Adrenal gland (tissue), 12 donors: ENCODE results near the gene FBXL17. TPM values are rescaled to one million over a fixed set of nuclear protein-coding genes. Genes with fewer than 3 reads are reported as not detected.

Experiments used
- DNase-seq, 7 donors: peaks; one replicate each; pipeline ENCODE4 v3.0.0-alpha.2; 2019 to 2020
- H3K27ac ChIP-seq, 5 donors: fragments of 200-600 bp; sonication (generic) in 4 of 5; 1 replicate in 3 of 5; 2 replicates in 2 of 5; pipeline versions ENCODE4 v1.5.1 to v1.8.0; 2016 to 2020; ENCODE audit warnings: mild to moderate bottlenecking in 1 of 5
- H3K27me3 ChIP-seq: fragments of 200-600 bp; 2 replicates; pipeline ENCODE4 v1.8.0; 2021
- H3K36me3 ChIP-seq, 2 donors: fragments of 200-600 bp; replicated peaks in 1 of 2; 1 replicate in 1 of 2; 2 replicates in 1 of 2; pipeline versions ENCODE4 v1.5.1 to v1.8.0; 2018 to 2022
- H3K4me1 ChIP-seq, 2 donors: fragments of 200-600 bp; replicated peaks in 1 of 2; 1 replicate in 1 of 2; 2 replicates in 1 of 2; pipeline versions ENCODE4 v1.5.1 to v1.8.0; 2018 to 2021
- H3K4me3 ChIP-seq, 4 donors: fragments of 200-600 bp; sonication (generic) in 3 of 4; one replicate each; pipeline ENCODE4 v1.5.1; 2016 to 2018
- H3K9me3 ChIP-seq, 3 donors: fragments of 200-600 bp; sonication (generic) in 1 of 3; replicated peaks in 1 of 3; 1 replicate in 2 of 3; 2 replicates in 1 of 3; pipeline versions ENCODE4 v1.5.1 to v1.8.0; 2016 to 2021
- CTCF ChIP-seq, 6 experiments: fragments of 450-650 bp in 4 of 6; fragments of 200-600 bp in 2 of 6; sonication (generic) in 1 of 6; IDR thresholded peaks; 1 replicate in 5 of 6; 2 replicates in 1 of 6; pipeline versions ENCODE4 v1.5.1 to v1.8.0; 2016 to 2021; ENCODE audit warnings: antibody characterized with exemption in 6 of 6, mild to moderate bottlenecking in 2 of 6, moderate library complexity in 1 of 6
- POLR2A ChIP-seq, 2 donors: fragments of 450-650 bp; IDR thresholded peaks; one replicate each; pipeline ENCODE4 v1.6.1; 2017; ENCODE audit warnings: antibody characterized with exemption in 2 of 2, mild to moderate bottlenecking in 2 of 2, moderate library complexity in 1 of 2
- WGBS, 4 donors: extraction: QIAGEN DNeasy Blood & Tissue Kit in 2 of 4; methylation state at CpG; one replicate each; pipeline versions ENCODE4 v1.1.5 to v1.1.7; 2013 to 2017; 5-methylcytosine and 5-hydroxymethylcytosine counted together
- intact Hi-C, 2 donors: fragments of 100-400 bp; cut with DNase I; formaldehyde crosslinking; loops; one replicate each; pipeline versions ENCODE4 v1.14.1 to v1.15.0; 2022 to 2023
- polyA plus RNA-seq, 3 donors: library from polyadenylated mRNA; stranded (reverse); fragments of 200-250 nt in 2 of 3; fragments of 350-450 nt in 1 of 3; fragmentation: Illumina TruSeq in 1 of 3; extraction: RNeasy Lipid Tissue Mini Kit (QIAGEN cat#74804) in 1 of 3; gene quantifications; one replicate each; pipeline ENCODE4 v1.2.3, GENCODE V29; 2013 to 2014
- total RNA-seq, 9 donors: library from RNA; depleted of rRNA in 4 of 9; stranded (reverse); fragments of >200 nt in 4 of 9; fragments of 120-200 nt in 1 of 9; fragmentation: NEBNext Ultra II Directional in 1 of 9; extraction: Animal tissue kit (Norgen Biotek cat#: 25700) in 1 of 9; gene quantifications; one replicate each; pipeline versions ENCODE4 v1.1.0 to v1.2.4, GENCODE V29; 2013 to 2023
- donor health status: healthy with polysubstance abuse.
- donor health status: Bipolar disorder and iron deficiency.
- donor health status: DM: yes; HTN: yes; CAD: no.
- donor health status: DM: no; HTN: no; CAD: no.
- donor health status: DM: no; HTN: no; CAD: no.
- donor health status: DM: yes; HTN: yes; CAD: no.

FBXL17 gene
- total and polyA plus RNA-seq, 12 donors, result 4.4 to 29.4 (median 21.3) TPM

- no peaks in the 10 kb centered on the region for H3K9me3 ChIP-seq
- intact Hi-C loops, result loop anchor here in 1 of 2 donors (5.0 kb wide), 1 partner anchor 82 kb away; no protein-coding TSS in a partner anchor
- TF ChIP-seq CTCF (IDR thresholded peaks at IDR 0.05) (no peak), POLR2A (IDR thresholded peaks at IDR 0.05) (no peak)
- H3K27ac ChIP-seq, result no peak overlapping the region
- 85 to 97% (median 91%) methylated on average over 5 of the region's 5 CpGs for WGBS, 4 donors
- H3K4me3 ChIP-seq, result no peak overlapping the region
- H3K4me1 ChIP-seq, result no peaks in the 10 kb centered on the region
- H3K27me3 ChIP-seq, result no peaks in the 10 kb centered on the region
- no peak for DNase-seq
- peaks cover 0 to 4% of the 10 kb centered on the region in 2 donors for H3K36me3 ChIP-seq
Observed at GRCh38 chr5:108344103-108344822, 37.6 kb downstream of the FBXL17 start.

GRCh38 chr5:108341866-108342265 lies 40.0 kb downstream of the FBXL17 start:
- H3K27ac ChIP-seq, result no peak overlapping the region
- H3K9me3 ChIP-seq, result no peaks in the 10 kb centered on the region
- H3K27me3 ChIP-seq, result no peaks in the 10 kb centered on the region
- no peak overlapping the region for H3K4me3 ChIP-seq
- TF ChIP-seq POLR2A (IDR thresholded peaks at IDR 0.05) (no peak), CTCF (IDR thresholded peaks at IDR 0.05) (no peak)
- no peak for DNase-seq
- intact Hi-C loops, result loop anchor here in 1 of 2 donors (5.0 kb wide), 1 partner anchor 80 kb away; no protein-coding TSS in a partner anchor
- no peaks in the 10 kb centered on the region for H3K4me1 ChIP-seq
- 97 to 100% (median 99%) methylated on average over 1 of the region's 1 CpG for WGBS, 4 donors
- no peaks in the 10 kb centered on the region for H3K36me3 ChIP-seq

GRCh38 chr5:108340131-108340530 lies 41.8 kb downstream of the FBXL17 start:
- TF ChIP-seq POLR2A (IDR thresholded peaks at IDR 0.05) (no peak), CTCF (IDR thresholded peaks at IDR 0.05) (no peak)
- DNase-seq, result no peak
- no peak overlapping the region for H3K27ac ChIP-seq
- H3K27me3 ChIP-seq, result no peaks in the 10 kb centered on the region
- H3K36me3 ChIP-seq, result no peaks in the 10 kb centered on the region
- H3K4me3 ChIP-seq, result no peak overlapping the region
- 92 to 98% (median 96%) methylated on average over 8 of the region's 8 CpGs for WGBS, 4 donors
- no peaks in the 10 kb centered on the region for H3K4me1 ChIP-seq
- no peaks in the 10 kb centered on the region for H3K9me3 ChIP-seq
- intact Hi-C loops, result loop anchor here in 1 of 2 donors (5.0 kb wide), 1 partner anchor 78 kb away; no protein-coding TSS in a partner anchor

GRCh38 chr5:108339220-108339619 lies 42.7 kb downstream of the FBXL17 start:
- no peak overlapping the region for H3K4me3 ChIP-seq
- H3K27ac ChIP-seq, result no peak overlapping the region
- no peaks in the 10 kb centered on the region for H3K4me1 ChIP-seq
- no peaks in the 10 kb centered on the region for H3K27me3 ChIP-seq
- DNase-seq, result peak in 2 of 7 donors; percentile 6 to 15
- H3K9me3 ChIP-seq, result no peaks in the 10 kb centered on the region
- intact Hi-C loops, result no loop called here
- TF ChIP-seq POLR2A (IDR thresholded peaks at IDR 0.05) (no peak), CTCF (IDR thresholded peaks at IDR 0.05) (no peak)
- 35 to 58% (median 44%) methylated on average over 1 of the region's 1 CpG for WGBS, 4 donors
- H3K36me3 ChIP-seq, result no peaks in the 10 kb centered on the region
